Measurements from ENCODE around the gene SPAG16. TPM values are rescaled to one million over a fixed set of nuclear protein-coding genes. Genes with fewer than 3 reads are reported as not detected.

Gene SPAG16
- total RNA-seq, 1 experiment from 2014 or later = 17.6 TPM

DNA sequence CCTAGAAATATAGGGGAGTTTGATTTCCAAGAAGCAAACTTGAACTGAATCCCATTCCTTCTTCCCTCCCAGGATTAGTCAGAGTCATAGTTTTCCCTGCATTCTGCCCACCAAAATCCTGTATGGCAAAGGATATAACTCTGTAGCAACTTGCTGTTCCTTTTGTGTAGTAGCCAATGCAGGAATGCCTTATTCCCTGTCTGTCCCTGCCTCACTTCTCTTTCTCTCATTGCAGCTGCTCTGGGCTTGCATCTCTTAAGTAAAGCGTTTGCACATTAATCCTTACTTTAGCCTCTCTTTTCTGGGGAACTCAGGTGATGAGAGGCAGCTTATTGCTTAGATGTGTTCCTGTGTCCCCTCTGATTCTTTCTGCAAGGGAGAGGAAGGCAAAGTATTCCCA is 793.5 kb downstream of the SPAG16 start:
- DNase-seq (ENCODE audit: low read depth in 1 of 2, low spot score in 2 of 2) = no peak
- H3K4me1 ChIP-seq (replicated peaks) = no peaks in the 10 kb centered on the region

GRCh38 chr2:214079032-214079431 is 794.8 kb downstream of the SPAG16 start:
- no peaks in the 10 kb centered on the region for H3K4me1 ChIP-seq (replicated peaks)
- H3K4me3 ChIP-seq = no peak overlapping the region
- H3K9me3 ChIP-seq (replicated peaks) = no peaks in the 10 kb centered on the region
- no peak for DNase-seq (ENCODE audit: low read depth in 1 of 2, low spot score in 2 of 2)
- H3K27me3 ChIP-seq (replicated peaks) = no peaks in the 10 kb centered on the region
- no peak overlapping the region for H3K27ac ChIP-seq
- H3K36me3 ChIP-seq = no peaks in the 10 kb centered on the region

More for the DNA sequence above, 793.5 kb downstream of the SPAG16 start:
- no peaks in the 10 kb centered on the region for H3K9me3 ChIP-seq (replicated peaks)
- H3K27me3 ChIP-seq (replicated peaks) = no peaks in the 10 kb centered on the region
- no peaks in the 10 kb centered on the region for H3K36me3 ChIP-seq
- no peak overlapping the region for H3K4me3 ChIP-seq
- H3K27ac ChIP-seq = no peak overlapping the region

GRCh38 chr2:214088536-214088935 is 804.3 kb downstream of the SPAG16 start:
- Histone ChIP-seq H3K27ac (no peak overlapping the region), H3K9me3 (replicated peaks) (no peaks in the 10 kb centered on the region), H3K4me3 (no peak overlapping the region), H3K4me1 (replicated peaks) (no peaks in the 10 kb centered on the region), H3K36me3 (no peaks in the 10 kb centered on the region), H3K27me3 (replicated peaks) (no peaks in the 10 kb centered on the region)
- no peak for DNase-seq (ENCODE audit: low read depth in 1 of 2, low spot score in 2 of 2)

DNA sequence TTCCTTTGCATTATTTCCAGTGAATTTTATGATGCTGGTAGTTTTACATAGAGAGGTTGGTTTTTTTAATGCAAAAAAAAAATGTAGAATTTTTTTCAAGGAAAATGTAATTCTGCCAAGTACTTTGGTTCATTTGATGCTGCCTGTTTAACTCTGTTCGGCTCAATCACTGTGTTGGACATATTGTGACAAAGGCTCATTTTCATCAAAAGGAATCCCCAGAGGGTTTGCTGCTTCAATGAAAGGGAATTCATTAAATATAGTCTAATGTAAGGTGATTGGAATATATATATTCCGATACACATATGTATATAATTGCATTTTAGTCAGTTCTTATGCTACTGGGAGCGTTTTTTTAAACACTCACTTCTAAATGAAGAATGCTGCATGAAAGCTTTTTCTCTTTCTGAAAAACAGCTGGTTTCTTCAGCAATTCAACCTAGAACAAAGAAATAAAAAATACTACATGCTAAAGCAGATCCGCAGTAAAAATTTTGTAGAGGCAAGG is 812.0 kb downstream of the SPAG16 start:
- Histone ChIP-seq H3K9me3 (replicated peaks) (no peaks in the 10 kb centered on the region), H3K36me3 (no peaks in the 10 kb centered on the region), H3K4me3 (no peak overlapping the region), H3K4me1 (replicated peaks) (no peaks in the 10 kb centered on the region), H3K27ac (no peak overlapping the region), H3K27me3 (replicated peaks) (no peaks in the 10 kb centered on the region)
- no peak for DNase-seq (ENCODE audit: low read depth in 1 of 2, low spot score in 2 of 2)

GRCh38 chr2:214098811-214099210 is 814.5 kb downstream of the SPAG16 start:
- H3K9me3 ChIP-seq (replicated peaks) = no peaks in the 10 kb centered on the region
- H3K4me1 ChIP-seq (replicated peaks) = no peaks in the 10 kb centered on the region

DNA sequence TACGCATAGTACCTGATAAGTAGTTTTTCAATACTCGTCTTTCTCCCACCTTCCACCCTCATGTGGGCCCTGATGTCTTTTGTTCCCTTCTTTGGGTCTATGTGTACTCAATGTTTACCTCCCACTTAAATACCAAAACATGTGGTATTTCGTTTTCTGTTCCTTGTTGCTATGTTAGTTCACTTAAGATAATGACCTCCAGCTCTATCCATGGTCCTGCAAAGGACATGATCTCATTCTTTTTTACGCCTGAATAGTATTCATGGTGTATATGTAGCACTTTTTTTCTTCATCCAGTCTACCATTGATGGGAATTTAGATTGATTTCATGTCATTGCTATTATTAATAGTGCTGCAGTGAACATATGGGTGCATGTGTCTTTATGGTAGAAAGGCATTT is 816.2 kb downstream of the SPAG16 start:
- H3K4me3 ChIP-seq = no peak overlapping the region
- no peaks in the 10 kb centered on the region for H3K4me1 ChIP-seq (replicated peaks)
- no peaks in the 10 kb centered on the region for H3K27me3 ChIP-seq (replicated peaks)
- DNase-seq (ENCODE audit: low read depth in 1 of 2, low spot score in 2 of 2) = no peak
- H3K36me3 ChIP-seq = no peaks in the 10 kb centered on the region
- no peaks in the 10 kb centered on the region for H3K9me3 ChIP-seq (replicated peaks)
- H3K27ac ChIP-seq = no peak overlapping the region

More at GRCh38 chr2:214098811-214099210, 814.5 kb downstream of the SPAG16 start:
- DNase-seq (ENCODE audit: low read depth in 1 of 2, low spot score in 2 of 2) = no peak
- Histone ChIP-seq H3K27ac (no peak overlapping the region), H3K36me3 (no peaks in the 10 kb centered on the region), H3K27me3 (replicated peaks) (no peaks in the 10 kb centered on the region), H3K4me3 (no peak overlapping the region)

GRCh38 chr2:214103276-214104001 is 819.2 kb downstream of the SPAG16 start:
- Histone ChIP-seq H3K4me1 (replicated peaks) (no peaks in the 10 kb centered on the region), H3K9me3 (replicated peaks) (no peaks in the 10 kb centered on the region), H3K27me3 (replicated peaks) (no peaks in the 10 kb centered on the region), H3K36me3 (no peaks in the 10 kb centered on the region), H3K27ac (no peak overlapping the region), H3K4me3 (no peak overlapping the region)
- no peak for DNase-seq (ENCODE audit: low read depth in 1 of 2, low spot score in 2 of 2)

DNA sequence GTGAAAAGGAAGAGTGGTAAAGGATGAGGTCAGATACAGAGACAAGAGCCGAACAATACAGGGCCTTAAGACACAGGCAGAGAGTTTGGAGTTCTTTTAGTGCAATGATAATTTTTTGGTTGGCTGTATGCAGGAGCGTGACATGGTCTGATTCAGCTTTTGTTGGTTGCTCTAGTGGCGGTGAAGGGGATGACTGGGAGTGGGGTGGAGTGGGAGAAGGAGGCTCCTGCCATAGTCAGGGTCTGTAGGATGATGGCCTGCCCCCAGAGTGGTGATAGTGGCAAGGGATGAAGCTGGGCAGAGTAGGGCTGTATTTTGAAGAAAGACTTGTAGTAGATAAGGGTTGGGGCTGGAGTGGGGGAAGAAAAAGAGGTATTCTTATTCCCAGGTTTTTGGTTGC is 820.0 kb downstream of the SPAG16 start:
- Histone ChIP-seq H3K9me3 (replicated peaks) (no peaks in the 10 kb centered on the region), H3K4me1 (replicated peaks) (no peaks in the 10 kb centered on the region), H3K4me3 (no peak overlapping the region), H3K36me3 (no peaks in the 10 kb centered on the region), H3K27me3 (replicated peaks) (no peaks in the 10 kb centered on the region), H3K27ac (no peak overlapping the region)
- DNase-seq (ENCODE audit: low read depth in 1 of 2, low spot score in 2 of 2) = no peak

- Histone ChIP-seq H3K4me3 (no peak overlapping the region), H3K27me3 (replicated peaks) (no peaks in the 10 kb centered on the region), H3K27ac (no peak overlapping the region), H3K36me3 (no peaks in the 10 kb centered on the region), H3K4me1 (replicated peaks) (no peaks in the 10 kb centered on the region), H3K9me3 (replicated peaks) (no peaks in the 10 kb centered on the region)
- no peak for DNase-seq (ENCODE audit: low read depth in 1 of 2, low spot score in 2 of 2)
These were observed 820.7 kb downstream of the SPAG16 start for GRCh38 chr2:214104967-214105366.

- DNase-seq (ENCODE audit: low read depth in 1 of 2, low spot score in 2 of 2) = no peak
- Histone ChIP-seq H3K36me3 (no peaks in the 10 kb centered on the region), H3K4me1 (replicated peaks) (no peaks in the 10 kb centered on the region), H3K9me3 (replicated peaks) (no peaks in the 10 kb centered on the region), H3K27ac (no peak overlapping the region), H3K27me3 (replicated peaks) (no peaks in the 10 kb centered on the region), H3K4me3 (no peak overlapping the region)
These were observed 823.5 kb downstream of the SPAG16 start for GRCh38 chr2:214107726-214108125.

DNA sequence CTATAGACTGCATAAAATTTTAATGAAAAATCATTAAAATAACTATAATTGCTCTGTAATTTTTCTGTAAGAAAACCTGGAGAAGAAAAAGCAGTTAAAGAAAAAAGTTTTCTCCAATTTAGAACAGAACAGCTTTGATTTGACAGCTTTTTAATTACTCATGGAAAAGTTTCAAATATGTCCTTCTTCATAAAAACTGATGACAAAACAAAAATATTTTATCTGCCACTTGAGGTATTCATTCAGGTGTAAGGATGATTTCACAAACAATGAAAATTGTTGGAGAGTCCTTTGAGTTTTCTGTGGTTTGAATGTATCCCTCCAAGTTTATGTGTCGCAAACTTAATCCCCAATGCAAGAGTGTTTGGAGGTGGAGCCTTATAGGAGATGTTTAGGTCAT is 824.3 kb downstream of the SPAG16 start:
- Histone ChIP-seq H3K4me3 (no peak overlapping the region), H3K27me3 (replicated peaks) (no peaks in the 10 kb centered on the region), H3K27ac (no peak overlapping the region), H3K9me3 (replicated peaks) (no peaks in the 10 kb centered on the region), H3K4me1 (replicated peaks) (no peaks in the 10 kb centered on the region), H3K36me3 (no peaks in the 10 kb centered on the region)
- DNase-seq (ENCODE audit: low read depth in 1 of 2, low spot score in 2 of 2) = no peak

- Histone ChIP-seq H3K36me3 (no peaks in the 10 kb centered on the region), H3K4me3 (no peak overlapping the region), H3K27me3 (replicated peaks) (no peaks in the 10 kb centered on the region), H3K9me3 (replicated peaks) (peaks cover 9% of the 10 kb centered on the region; the same call in 1 of the 2 replicates), H3K4me1 (replicated peaks) (no peaks in the 10 kb centered on the region), H3K27ac (no peak overlapping the region)
- no peak for DNase-seq (ENCODE audit: low read depth in 1 of 2, low spot score in 2 of 2)
These were observed 832.8 kb downstream of the SPAG16 start for GRCh38 chr2:214117054-214117453.

GRCh38 chr2:214126135-214126534 is 841.9 kb downstream of the SPAG16 start:
- Histone ChIP-seq H3K27me3 (replicated peaks) (no peaks in the 10 kb centered on the region), H3K27ac (no peak overlapping the region), H3K4me1 (replicated peaks) (no peaks in the 10 kb centered on the region), H3K4me3 (no peak overlapping the region), H3K9me3 (replicated peaks) (no peaks in the 10 kb centered on the region), H3K36me3 (no peaks in the 10 kb centered on the region)
- DNase-seq (ENCODE audit: low read depth in 1 of 2, low spot score in 2 of 2) = no peak

DNA sequence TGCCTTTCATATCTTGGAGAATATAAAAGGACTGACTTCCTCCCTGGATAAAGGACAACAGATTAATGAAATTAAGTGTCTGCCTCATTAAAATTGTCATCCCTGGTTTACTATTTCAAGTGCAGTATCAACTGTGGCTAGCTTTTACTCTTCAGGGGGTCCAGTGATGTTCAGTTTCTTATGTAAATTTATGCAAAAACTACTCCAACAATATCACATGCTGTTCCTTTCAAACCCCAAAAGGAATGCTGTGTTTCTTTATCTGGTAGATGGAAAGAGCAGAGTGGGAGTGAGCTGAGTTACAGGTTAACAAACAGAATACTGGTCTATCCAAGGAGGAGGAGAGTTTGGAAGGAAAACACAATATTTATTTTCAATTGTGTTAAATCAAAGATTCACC is 842.9 kb downstream of the SPAG16 start:
- Histone ChIP-seq H3K4me3 (no peak overlapping the region), H3K27ac (no peak overlapping the region), H3K27me3 (replicated peaks) (no peaks in the 10 kb centered on the region), H3K36me3 (no peaks in the 10 kb centered on the region), H3K4me1 (replicated peaks) (no peaks in the 10 kb centered on the region), H3K9me3 (replicated peaks) (no peaks in the 10 kb centered on the region)
- DNase-seq (ENCODE audit: low read depth in 1 of 2, low spot score in 2 of 2) = no peak

DNA sequence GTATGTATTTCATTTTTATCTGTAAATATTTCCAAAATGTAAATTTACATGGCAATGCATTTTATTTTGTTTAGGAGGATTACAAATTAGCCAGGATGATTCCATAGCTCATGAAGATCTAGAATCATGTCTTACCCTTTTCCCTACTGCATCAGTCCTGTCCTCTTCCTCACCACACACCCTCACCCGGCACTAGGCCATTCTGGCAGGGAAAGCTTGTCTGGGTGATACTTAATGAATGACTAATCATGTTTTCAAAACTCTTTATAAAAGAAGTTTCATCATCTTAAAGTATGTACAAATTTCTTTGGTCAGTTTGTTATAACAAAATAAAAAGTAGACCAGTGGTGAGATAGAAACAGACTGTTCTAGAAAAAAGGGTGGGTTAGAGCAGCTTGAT is 843.3 kb downstream of the SPAG16 start:
- Histone ChIP-seq H3K9me3 (replicated peaks) (no peaks in the 10 kb centered on the region), H3K27ac (no peak overlapping the region), H3K4me3 (no peak overlapping the region), H3K36me3 (no peaks in the 10 kb centered on the region), H3K4me1 (replicated peaks) (no peaks in the 10 kb centered on the region), H3K27me3 (replicated peaks) (no peaks in the 10 kb centered on the region)
- no peak for DNase-seq (ENCODE audit: low read depth in 1 of 2, low spot score in 2 of 2)
